HUES6 (cell line): ENCODE measurements around the gene FBXO42.
"Not testable (repeated sequence)": the region's sequence is repeated elsewhere in the genome, so short reads cannot be mapped to it uniquely, and the experiment has no call there.

Experiments used
- H3K27ac ChIP-seq: 2 replicates; pipeline ENCODE4 v1.7.0; 2013; ENCODE audit warnings: low read depth, mild to moderate bottlenecking, low read length, inconsistent platforms
- H3K27me3 ChIP-seq: 2 replicates; pipeline ENCODE4 v1.6.1; 2013; ENCODE audit warnings: low read length; ENCODE audit not compliant: control insufficient read depth, insufficient read depth
- H3K36me3 ChIP-seq: 2 replicates; pipeline ENCODE4 v1.6.1; 2013; ENCODE audit warnings: low read length; ENCODE audit not compliant: control insufficient read depth, insufficient read depth
- H3K4me1 ChIP-seq: 2 replicates; pipeline ENCODE4 v1.6.1; 2013; ENCODE audit warnings: low read length; ENCODE audit not compliant: control insufficient read depth, insufficient read depth
- H3K4me3 ChIP-seq: 2 replicates; pipeline ENCODE4 v1.5.1; 2013; ENCODE audit warnings: low read depth, low read length
- H3K9ac ChIP-seq: one replicate; pipeline ENCODE4 v1.6.1; 2013; ENCODE audit warnings: mild to moderate bottlenecking, low read length
- H3K9me3 ChIP-seq: 2 replicates; pipeline ENCODE4 v1.6.1; 2013; ENCODE audit warnings: low read depth, low read length; ENCODE audit not compliant: control insufficient read depth, insufficient read depth

Gene FBXO42

DNA sequence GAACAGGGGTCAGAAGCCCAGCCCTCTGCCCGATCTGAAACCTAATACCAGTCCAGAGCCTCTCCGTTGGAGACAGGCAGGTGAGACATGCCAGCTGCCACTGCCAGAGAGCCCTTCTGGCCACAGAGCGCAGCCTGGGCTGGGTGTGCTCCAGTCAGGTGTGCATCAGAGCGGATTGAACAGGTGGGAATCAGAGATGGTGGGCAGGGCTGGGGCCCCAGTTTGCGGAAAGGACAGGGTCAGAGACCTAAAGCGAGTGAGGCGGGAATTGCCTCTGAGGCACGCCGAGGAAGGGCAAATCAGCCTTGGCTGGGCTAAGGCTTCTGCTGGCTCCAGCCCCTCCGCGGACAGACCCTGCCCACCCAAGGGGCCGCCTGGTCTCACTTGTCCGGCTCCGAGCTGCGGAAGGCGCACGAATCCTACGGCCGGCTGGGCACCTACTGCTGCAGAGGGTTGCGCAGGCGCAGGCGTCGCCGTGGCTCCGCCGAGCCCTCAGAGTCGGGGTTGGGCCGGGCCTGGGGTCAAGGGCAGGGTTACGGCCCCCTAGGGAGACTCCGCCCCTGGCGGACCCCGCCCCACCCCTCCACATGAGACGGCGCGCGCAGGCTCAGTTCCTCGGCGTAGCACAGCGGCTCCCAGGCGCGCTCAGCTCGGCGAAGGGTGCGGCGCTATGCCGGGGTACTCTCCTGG lies 125.6 kb downstream of the FBXO42 start:
- no peak overlapping the region for H3K9ac ChIP-seq
- no peaks in the 10 kb centered on the region for H3K36me3 ChIP-seq
- H3K9me3 ChIP-seq: no peaks in the 10 kb centered on the region
- peaks cover 14% of the 10 kb centered on the region for H3K4me1 ChIP-seq
- H3K27ac ChIP-seq: no peak overlapping the region
- peak overlapping the region; percentile 68 for H3K4me3 ChIP-seq
- peaks cover 63% of the 10 kb centered on the region for H3K27me3 ChIP-seq

DNA sequence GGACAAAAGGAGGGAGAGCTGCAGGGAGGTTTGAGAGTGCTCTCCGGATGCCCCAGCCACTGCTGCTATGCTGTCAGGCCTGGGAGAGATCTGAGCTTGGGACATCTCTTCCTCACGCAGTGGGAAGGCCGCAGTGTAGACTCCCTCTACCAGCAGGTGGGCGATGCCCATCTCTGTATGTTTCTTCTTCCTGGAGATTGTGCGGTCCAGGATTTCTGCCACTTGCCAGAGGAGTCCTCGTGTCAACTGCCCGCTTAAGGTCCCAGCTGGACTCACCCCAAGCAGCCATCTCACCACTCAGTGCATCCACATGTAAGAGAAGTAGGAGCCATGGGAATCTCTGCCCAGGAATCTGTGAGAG lies 126.2 kb downstream of the FBXO42 start:
- H3K27me3 ChIP-seq: peaks cover 68% of the 10 kb centered on the region
- peak overlapping the region; percentile 68 for H3K4me3 ChIP-seq
- H3K4me1 ChIP-seq: peaks cover 14% of the 10 kb centered on the region
- H3K27ac ChIP-seq: no peak overlapping the region
- no peaks in the 10 kb centered on the region for H3K36me3 ChIP-seq
- no peaks in the 10 kb centered on the region for H3K9me3 ChIP-seq
- H3K9ac ChIP-seq: no peak overlapping the region

- H3K4me3 ChIP-seq: no peak overlapping the region
- H3K27me3 ChIP-seq: peaks cover 73% of the 10 kb centered on the region
- no peak overlapping the region for H3K27ac ChIP-seq
- H3K9ac ChIP-seq: no peak overlapping the region
- no peaks in the 10 kb centered on the region for H3K9me3 ChIP-seq
- H3K36me3 ChIP-seq: no peaks in the 10 kb centered on the region
- H3K4me1 ChIP-seq: peaks cover 14% of the 10 kb centered on the region
Observed at GRCh38 chr1:16224472-16224871, 127.8 kb downstream of the FBXO42 start.

- H3K27me3 ChIP-seq: peaks cover 70% of the 10 kb centered on the region
- not testable (repeated sequence) for H3K4me3 ChIP-seq, H3K9ac ChIP-seq, H3K36me3 ChIP-seq, H3K9me3 ChIP-seq, H3K27ac ChIP-seq, H3K4me1 ChIP-seq
Observed at GRCh38 chr1:16222716-16223115, 129.6 kb downstream of the FBXO42 start.

GRCh38 chr1:16221499-16221898 lies 130.8 kb downstream of the FBXO42 start:
- Histone ChIP-seq H3K9ac (no peak overlapping the region), H3K27ac (no peak overlapping the region), H3K4me1 (peaks cover 9% of the 10 kb centered on the region; the same call in 1 of the 2 replicates), H3K27me3 (peaks cover 67% of the 10 kb centered on the region), H3K9me3 (no peaks in the 10 kb centered on the region), H3K4me3 (no peak overlapping the region), H3K36me3 (no peaks in the 10 kb centered on the region)

DNA sequence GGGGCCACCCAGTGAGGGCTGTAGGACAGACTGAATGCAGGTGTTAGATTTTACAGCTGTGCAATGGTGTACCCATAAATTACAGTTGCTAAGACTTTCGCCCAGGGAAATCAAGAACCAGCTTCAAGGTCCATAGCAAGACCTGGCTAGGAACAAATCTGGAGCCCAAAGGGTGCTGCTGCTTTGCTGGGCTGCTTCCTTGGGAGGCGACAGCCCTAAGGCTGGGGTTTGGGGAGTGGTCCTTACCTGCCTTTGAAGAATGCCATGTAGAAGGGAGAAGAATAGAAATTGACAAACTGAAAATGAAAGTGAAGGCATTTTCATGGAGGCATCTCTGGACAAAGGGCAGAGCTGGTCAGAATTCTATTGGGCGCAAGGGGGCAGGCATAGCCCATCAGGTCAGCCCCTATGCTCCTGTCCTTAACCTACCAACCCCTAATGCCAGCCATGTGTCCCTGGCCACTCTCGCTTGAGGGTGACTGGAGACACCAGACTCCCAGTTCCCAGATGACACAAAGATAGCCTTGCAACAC lies 132.2 kb downstream of the FBXO42 start:
- Histone ChIP-seq H3K27me3 (peaks cover 55% of the 10 kb centered on the region), H3K9me3 (no peaks in the 10 kb centered on the region), H3K27ac (no peak overlapping the region), H3K4me1 (peaks cover 12% of the 10 kb centered on the region), H3K9ac (no peak overlapping the region), H3K4me3 (no peak overlapping the region), H3K36me3 (no peaks in the 10 kb centered on the region)

GRCh38 chr1:16218674-16219071 lies 133.6 kb downstream of the FBXO42 start:
- no peaks in the 10 kb centered on the region for H3K9me3 ChIP-seq
- peaks cover 12% of the 10 kb centered on the region for H3K4me1 ChIP-seq
- no peak overlapping the region for H3K9ac ChIP-seq
- H3K27ac ChIP-seq: no peak overlapping the region
- H3K4me3 ChIP-seq: no peak overlapping the region
- H3K27me3 ChIP-seq: peaks cover 43% of the 10 kb centered on the region
- H3K36me3 ChIP-seq: no peaks in the 10 kb centered on the region

DNA sequence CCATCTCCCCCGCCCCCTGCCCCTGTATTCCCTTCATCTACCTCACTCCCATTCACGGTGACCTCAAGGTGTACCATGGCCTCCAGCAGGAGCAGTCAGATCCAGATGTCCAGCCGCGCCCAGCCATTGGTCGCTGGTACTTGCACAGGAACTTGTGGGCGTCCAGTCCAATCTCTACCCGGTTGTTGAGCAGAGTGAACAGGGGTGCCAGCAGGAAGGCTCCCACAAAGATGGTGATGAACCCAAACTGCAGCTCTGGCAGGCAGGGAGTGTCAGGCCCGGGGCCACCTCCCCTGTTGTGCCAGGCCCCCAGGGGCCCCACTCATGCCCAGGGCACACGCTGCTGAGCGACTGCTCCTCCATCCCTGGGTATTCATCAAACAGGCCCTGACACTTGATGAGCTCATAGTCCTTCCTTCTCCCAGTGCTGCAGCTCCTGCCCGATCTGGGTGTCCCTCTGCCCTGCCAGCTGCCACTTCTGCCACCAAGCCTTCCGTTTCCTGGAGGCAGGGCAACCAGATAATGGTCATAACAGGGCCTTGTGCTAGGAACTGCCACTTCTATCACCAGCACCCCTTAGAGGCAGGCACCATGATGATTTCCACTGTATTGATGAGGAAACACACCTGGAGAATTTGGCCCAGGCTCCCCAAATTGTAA lies 134.1 kb downstream of the FBXO42 start:
- Histone ChIP-seq H3K27me3 (peaks cover 43% of the 10 kb centered on the region), H3K4me1 (peaks cover 14% of the 10 kb centered on the region), H3K9me3 (no peaks in the 10 kb centered on the region), H3K9ac (no peak overlapping the region), H3K36me3 (no peaks in the 10 kb centered on the region), H3K4me3 (peak overlapping the region; percentile 67), H3K27ac (no peak overlapping the region)

DNA sequence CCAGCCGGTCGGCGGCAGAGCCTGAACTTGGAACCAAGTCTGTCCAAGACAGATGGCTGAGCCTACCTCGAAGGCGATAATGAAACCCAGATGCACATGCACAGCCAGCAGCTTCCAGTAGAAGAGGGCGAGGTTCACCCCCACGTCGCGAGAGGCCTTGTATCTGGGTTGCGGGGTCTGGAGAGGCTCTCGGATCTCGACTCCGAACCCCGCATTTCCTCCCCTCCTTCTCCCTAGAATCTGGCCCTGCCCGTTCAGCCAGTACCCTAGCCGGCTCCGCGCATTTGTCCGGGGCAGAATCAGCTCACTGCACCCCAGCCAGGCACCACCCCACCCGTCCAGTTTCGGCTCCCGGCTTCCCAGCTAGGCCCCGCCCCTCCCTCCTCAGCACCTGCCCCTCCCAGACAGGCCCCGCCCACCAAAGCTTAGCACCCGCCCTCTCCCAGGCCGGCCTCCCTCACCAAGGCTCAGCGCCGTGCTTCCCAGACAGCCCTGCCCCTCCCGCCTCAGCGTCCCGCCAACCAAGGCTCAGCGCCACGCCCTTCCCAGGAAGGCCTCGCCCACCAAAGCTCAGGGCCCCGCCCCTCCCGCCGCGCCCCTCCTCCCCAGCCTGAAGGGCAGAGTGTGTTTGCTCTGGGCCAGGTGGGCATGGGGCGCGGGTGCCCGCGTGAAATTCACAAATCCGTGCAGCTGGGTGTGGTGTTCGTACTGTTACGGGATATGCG lies 135.1 kb downstream of the FBXO42 start:
- Histone ChIP-seq H3K4me1 (peaks cover 23% of the 10 kb centered on the region), H3K9me3 (no peaks in the 10 kb centered on the region), H3K9ac (no peak overlapping the region), H3K36me3 (no peaks in the 10 kb centered on the region), H3K4me3 (peak overlapping the region; percentile 68), H3K27me3 (peaks cover 43% of the 10 kb centered on the region), H3K27ac (no peak overlapping the region)

DNA sequence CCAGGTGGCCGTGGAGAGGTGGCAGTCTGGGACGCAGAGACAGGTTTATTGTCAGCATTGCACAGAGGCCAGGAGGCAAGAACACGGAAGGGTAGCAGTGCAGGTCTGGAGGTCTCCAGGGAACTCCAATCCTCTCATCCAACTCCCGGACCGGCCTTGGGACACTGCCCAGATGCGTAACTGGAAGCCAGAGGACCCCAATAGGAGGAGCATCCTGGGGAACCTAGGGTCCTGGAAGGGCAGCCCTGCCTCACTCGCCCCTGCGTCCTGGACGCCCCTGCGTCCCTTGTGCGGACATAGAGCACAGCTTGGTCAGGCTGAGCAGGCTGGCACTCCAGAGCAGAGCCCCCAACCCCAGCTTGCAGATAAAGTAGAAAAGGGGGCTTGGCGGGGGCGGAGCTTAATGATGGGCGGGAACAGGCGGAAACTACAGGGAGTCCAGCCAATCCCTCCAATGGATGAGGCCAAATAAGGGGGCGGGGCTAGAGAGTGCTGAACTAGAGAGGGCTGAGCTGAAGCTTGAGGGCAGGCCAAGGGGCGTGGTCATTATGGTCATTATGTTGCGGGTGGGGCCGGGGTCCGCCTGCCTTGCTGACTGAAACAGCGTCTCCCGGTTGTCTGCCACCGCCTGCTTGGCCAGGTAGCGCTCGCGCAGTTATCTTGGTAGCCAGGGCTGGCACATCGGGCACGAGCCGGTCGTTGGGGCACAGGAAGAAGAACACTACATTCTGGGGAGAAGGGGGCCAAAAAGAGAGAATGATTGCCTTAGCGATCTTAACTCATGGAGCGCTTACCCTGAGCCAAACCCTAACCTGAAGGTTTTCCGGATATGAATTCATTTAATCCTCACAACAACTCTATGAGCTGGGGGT lies 136.2 kb downstream of the FBXO42 start:
- peaks cover 34% of the 10 kb centered on the region for H3K4me1 ChIP-seq
- H3K9ac ChIP-seq: no peak overlapping the region
- peak overlapping the region; percentile 68 for H3K4me3 ChIP-seq
- H3K27ac ChIP-seq: no peak overlapping the region
- H3K27me3 ChIP-seq: peaks cover 35% of the 10 kb centered on the region
- H3K36me3 ChIP-seq: no peaks in the 10 kb centered on the region
- no peaks in the 10 kb centered on the region for H3K9me3 ChIP-seq
